ENCODE measurements around the gene WDR73.

Gene WDR73

GRCh38 chr15:84631706-84632272 is 22.3 kb downstream of the WDR73 start:
- TF ChIP-seq EZH2phosphoT487 (IDR thresholded peaks at IDR 0.05; ENCODE audit: borderline replicate concordance) (no peak), CTCF (conservative IDR thresholded peaks at IDR 0.05; ENCODE audit: low read length) (no peak)
- Histone ChIP-seq H3F3A (ENCODE audit: low read depth) (0 out of 2 replicates have a peak, but pooled peaks cover 3% of the 10 kb centered on the region), H3K36me3 (ENCODE audit: insufficient read depth, low read length) (no peaks in the 10 kb centered on the region), H3K4me1 (ENCODE audit: insufficient read depth, low read length, poor library complexity, severe bottlenecking) (peaks cover 26% of the 10 kb centered on the region), H3K27me3 (ENCODE audit: insufficient read depth, low read length, poor library complexity, severe bottlenecking) (no peaks in the 10 kb centered on the region), H3K9me3 (ENCODE audit: insufficient read depth, low read depth, low read length) (no peaks in the 10 kb centered on the region), H3K9me2 (replicated peaks; ENCODE audit: low read depth, low read length) (no peaks in the 10 kb centered on the region), H3K4me2 (ENCODE audit: low read depth, low read length, poor library complexity, severe bottlenecking) (peak overlapping the region; percentile 98), H3K9ac (ENCODE audit: low read depth, low read length, poor library complexity, severe bottlenecking) (peak overlapping the region; percentile 80), H3K79me2 (ENCODE audit: insufficient read depth, low read length) (peaks cover 47% of the 10 kb centered on the region; the same call in 1 of the 2 replicates), H4K20me1 (ENCODE audit: insufficient read depth, low read length, poor library complexity, severe bottlenecking) (peaks cover 23% of the 10 kb centered on the region), H3K4me3 (ENCODE audit: low read length, poor library complexity, severe bottlenecking) (peak overlapping the region; percentile 94), H2AFZ (ENCODE audit: low read length) (peak overlapping the region; percentile 86)

GRCh38 chr15:84629033-84629432 is 25.1 kb downstream of the WDR73 start:
- Histone ChIP-seq H3K4me2 (ENCODE audit: low read depth, low read length, poor library complexity, severe bottlenecking) (no peak overlapping the region), H3F3A (ENCODE audit: low read depth) (no peaks in the 10 kb centered on the region), H3K9me3 (ENCODE audit: insufficient read depth, low read depth, low read length) (no peaks in the 10 kb centered on the region), H3K4me3 (ENCODE audit: low read length, poor library complexity, severe bottlenecking) (no peak overlapping the region), H2AFZ (ENCODE audit: low read length) (no peak overlapping the region), H3K36me3 (ENCODE audit: insufficient read depth, low read length) (no peaks in the 10 kb centered on the region; the same call in 1 of the 2 replicates), H3K79me2 (ENCODE audit: insufficient read depth, low read length) (peaks cover 23% of the 10 kb centered on the region; the same call in 1 of the 2 replicates), H3K4me1 (ENCODE audit: insufficient read depth, low read length, poor library complexity, severe bottlenecking) (peaks cover 20% of the 10 kb centered on the region), H4K20me1 (ENCODE audit: insufficient read depth, low read length, poor library complexity, severe bottlenecking) (peaks cover 10% of the 10 kb centered on the region), H3K27me3 (ENCODE audit: insufficient read depth, low read length, poor library complexity, severe bottlenecking) (no peaks in the 10 kb centered on the region), H3K9me2 (replicated peaks; ENCODE audit: low read depth, low read length) (no peaks in the 10 kb centered on the region), H3K9ac (ENCODE audit: low read depth, low read length, poor library complexity, severe bottlenecking) (no peak overlapping the region)
- TF ChIP-seq CTCF (conservative IDR thresholded peaks at IDR 0.05; ENCODE audit: low read length), result no peak

GRCh38 chr15:84625123-84625522 is 29.0 kb downstream of the WDR73 start:
- Histone ChIP-seq H3K9me3 (ENCODE audit: insufficient read depth, low read depth, low read length) (peaks cover 22% of the 10 kb centered on the region; the same call in 1 of the 2 replicates), H3K9me2 (replicated peaks; ENCODE audit: low read depth, low read length) (no peaks in the 10 kb centered on the region), H3K9ac (ENCODE audit: low read depth, low read length, poor library complexity, severe bottlenecking) (no peak overlapping the region), H2AFZ (ENCODE audit: low read length) (no peak overlapping the region), H3K27me3 (ENCODE audit: insufficient read depth, low read length, poor library complexity, severe bottlenecking) (no peaks in the 10 kb centered on the region), H3K36me3 (ENCODE audit: insufficient read depth, low read length) (peaks cover 32% of the 10 kb centered on the region), H3K4me1 (ENCODE audit: insufficient read depth, low read length, poor library complexity, severe bottlenecking) (no peaks in the 10 kb centered on the region), H3K4me2 (ENCODE audit: low read depth, low read length, poor library complexity, severe bottlenecking) (no peak overlapping the region), H3K4me3 (ENCODE audit: low read length, poor library complexity, severe bottlenecking) (no peak overlapping the region), H4K20me1 (ENCODE audit: insufficient read depth, low read length, poor library complexity, severe bottlenecking) (no peaks in the 10 kb centered on the region), H3F3A (ENCODE audit: low read depth) (no peaks in the 10 kb centered on the region), H3K79me2 (ENCODE audit: insufficient read depth, low read length) (peaks cover 3% of the 10 kb centered on the region; the same call in 1 of the 2 replicates)
- TF ChIP-seq EZH2phosphoT487 (IDR thresholded peaks at IDR 0.05; ENCODE audit: borderline replicate concordance) (no peak), CTCF (conservative IDR thresholded peaks at IDR 0.05; ENCODE audit: low read length) (no peak)

Measured in Loucy (cell line).